NCI-H1694 (cell line): ENCODE measurements around the gene COX6B2.

ENCODE experiments used
- DNase-seq: peaks from one replicate; lab custom pipeline; 2025; lab: John Stamatoyannopoulos, UW

Gene COX6B2

DNA sequence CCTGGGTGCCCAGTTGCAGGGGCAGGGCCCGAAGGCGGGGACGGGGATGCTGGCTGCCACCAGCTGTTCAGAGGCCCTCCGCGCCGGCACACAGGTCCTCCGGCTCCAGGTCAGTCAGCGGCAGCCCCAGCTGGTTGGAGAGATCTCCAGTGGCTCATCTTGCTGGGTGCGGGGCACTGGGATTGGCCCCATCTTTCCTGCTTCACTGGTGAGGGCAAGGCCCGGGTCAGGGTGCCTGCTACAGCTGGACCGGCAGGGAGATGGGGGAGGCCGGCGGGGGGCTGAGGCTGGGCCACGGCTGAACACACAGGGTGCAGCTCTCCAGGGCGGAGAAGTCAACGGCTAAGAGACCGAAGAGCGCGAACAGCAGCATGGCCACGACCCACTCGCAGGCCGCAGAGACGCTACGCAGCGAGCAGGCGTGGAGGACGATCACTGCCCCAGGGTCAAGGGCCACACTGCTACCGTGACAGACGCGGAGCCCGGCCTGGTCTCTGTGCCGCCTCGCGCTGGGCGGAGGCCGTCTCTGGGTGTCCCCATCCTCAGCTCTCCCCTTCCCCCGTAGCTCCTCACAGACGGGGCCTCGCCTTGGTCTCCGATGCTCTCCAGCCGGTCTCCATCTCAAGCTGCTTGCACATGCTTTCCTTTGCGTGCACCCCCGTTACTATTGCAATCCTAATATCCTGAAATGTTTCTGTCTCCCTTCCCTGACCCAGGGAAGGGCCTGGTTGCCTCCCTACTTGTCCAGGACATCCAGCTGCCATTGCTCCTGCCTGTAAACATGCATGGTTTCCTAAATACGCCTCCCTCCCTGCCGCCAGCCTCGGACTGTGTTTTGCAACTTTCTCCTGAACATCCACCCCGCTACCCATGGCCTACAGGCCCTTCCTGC lies 41.7 kb downstream of the COX6B2 start:
- no peak for DNase-seq

DNA sequence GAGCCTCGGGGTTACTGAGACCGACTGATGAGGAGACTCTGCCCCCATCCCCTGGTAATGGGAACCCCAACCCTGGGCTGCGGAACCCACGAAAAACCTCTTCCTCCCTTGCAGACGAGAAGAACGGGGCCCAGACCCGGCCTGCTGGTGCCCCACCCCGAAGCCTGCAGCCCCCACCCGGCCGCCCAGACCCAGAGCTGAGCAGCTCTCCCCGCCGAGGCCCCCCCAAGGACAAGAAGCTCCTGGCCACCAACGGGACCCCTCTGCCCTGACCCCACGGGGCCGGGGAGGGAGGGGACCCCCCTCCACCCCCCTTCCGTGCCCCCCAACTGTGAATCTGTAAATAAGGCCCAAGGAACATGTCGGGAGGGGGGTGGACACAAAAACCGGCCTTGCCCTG lies 42.7 kb downstream of the COX6B2 start:
- no peak for DNase-seq

DNA sequence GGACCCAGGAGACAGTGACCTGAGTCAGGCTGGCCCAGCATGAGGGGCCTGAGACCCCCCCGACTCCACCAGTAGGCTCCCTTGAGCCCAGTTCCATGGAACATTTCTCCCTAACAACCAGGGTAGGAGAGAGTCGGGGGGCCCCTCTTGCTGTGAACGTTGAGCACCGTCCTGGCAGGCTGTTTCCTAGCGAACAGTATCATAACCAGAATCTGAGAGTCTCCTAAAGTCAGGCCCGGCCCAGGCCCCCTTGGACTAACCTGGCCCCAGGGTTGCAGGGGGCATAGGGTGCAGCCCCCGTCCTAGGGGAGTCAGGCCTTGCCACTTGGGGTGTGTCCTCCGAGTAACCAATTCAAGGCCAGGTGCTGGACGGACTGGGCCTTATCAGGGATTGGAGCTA lies 43.1 kb downstream of the COX6B2 start:
- no peak for DNase-seq

DNA sequence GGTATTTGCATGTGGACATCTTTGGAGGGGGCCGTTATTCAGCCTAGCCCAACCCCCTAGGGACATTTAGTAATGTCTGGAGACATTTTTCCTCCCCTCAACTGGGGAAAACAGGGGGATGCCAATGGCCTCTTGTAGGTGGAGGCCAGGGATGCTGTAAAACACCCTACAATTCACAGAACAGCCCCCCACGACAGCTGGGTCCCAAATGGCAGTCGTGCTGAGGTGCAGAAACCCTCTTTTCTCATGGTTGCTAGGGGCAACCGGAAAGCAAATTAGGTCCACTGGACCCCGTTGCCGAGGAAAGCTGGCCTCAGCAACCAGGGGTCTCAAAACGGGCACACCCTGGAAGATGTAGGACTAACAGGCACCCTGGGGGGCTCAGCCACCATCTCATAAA lies 44.0 kb downstream of the COX6B2 start:
- DNase-seq: no peak

DNA sequence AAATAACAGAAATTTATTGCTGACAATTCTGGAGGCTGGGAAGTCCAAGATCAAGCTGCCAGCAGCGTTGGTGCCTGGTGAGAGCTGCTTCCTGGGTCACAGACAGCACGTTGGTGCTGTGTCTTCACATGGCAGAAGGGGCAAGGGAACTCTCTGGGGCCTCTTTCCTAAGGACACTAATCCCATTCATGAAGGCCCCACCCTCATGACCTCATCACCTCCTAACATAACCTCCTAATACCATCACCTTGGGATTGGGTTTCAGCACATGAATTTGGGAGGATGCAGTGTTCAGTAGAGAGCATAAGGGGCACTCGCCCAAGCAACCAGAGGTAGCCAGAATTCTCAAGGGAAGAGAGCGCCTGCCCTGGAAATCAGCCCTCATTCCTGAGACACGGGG lies 45.1 kb downstream of the COX6B2 start:
- DNase-seq: no peak

DNA sequence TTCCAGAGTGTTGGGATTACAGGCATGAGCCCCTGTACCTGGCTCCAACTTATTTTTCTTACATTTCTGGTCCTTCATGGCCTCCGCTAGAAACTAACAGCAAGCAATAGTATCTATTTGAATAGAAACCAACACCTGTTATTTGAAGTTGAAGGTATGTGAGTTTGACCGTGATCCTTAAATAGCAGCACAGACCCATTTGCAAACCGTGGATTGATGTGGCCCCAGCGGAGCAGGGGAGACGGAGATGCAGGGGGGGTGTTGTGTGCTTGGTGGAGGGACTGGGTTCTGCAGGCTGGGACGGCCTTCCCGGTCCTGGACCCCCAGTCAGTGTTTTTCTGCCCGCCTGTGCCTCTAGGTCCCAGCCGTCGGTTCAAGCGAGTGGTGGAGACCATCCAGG lies 46.2 kb downstream of the COX6B2 start:
- no peak for DNase-seq

DNA sequence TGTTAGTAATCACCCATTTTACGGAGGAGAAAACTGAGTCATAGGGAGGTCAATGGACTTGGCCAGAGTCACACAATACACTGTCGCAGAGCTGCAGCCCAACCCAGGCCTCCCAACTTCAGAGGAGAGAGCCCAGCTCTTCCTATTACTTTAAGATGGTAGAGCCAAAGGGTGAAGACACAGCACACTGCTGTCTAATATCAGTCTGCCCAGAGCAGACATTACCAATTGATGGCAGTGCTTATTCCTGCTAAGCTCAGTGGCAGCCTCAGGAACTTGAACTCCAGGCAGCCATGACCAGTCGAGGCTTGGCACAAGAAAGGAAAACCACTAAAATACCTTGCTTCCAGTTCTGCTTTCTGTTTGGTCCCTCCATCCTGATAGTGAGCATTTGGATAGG lies 47.8 kb downstream of the COX6B2 start:
- DNase-seq: no peak

DNA sequence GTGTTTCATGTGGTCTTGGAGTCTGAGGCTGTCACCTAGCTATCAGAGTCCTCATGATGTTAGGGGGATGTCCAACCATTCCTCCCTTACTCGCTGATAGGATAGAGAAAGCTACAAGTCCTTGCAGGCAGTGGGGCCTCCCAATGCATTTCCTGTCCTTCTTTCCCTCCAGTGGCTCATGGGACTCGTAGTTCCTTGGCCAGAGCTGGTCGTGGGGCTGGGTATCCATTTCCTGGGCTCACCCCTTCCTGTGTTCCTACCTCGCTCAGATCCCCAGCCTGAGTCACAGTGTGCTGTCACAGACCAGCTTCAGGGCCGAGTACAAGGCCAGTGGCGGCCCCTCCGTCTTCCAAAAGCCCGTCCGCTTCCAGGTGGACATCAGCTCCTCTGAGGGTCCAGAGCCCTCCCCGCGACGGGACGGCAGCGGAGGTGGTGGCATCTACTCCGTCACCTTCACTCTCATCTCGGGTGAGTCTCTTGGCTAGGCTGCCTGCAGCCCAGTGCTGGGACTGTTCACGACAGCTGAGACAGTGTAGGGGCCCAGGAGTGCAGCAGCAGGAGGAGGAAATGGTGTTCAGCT lies 48.4 kb downstream of the COX6B2 start:
- DNase-seq: no peak

DNA sequence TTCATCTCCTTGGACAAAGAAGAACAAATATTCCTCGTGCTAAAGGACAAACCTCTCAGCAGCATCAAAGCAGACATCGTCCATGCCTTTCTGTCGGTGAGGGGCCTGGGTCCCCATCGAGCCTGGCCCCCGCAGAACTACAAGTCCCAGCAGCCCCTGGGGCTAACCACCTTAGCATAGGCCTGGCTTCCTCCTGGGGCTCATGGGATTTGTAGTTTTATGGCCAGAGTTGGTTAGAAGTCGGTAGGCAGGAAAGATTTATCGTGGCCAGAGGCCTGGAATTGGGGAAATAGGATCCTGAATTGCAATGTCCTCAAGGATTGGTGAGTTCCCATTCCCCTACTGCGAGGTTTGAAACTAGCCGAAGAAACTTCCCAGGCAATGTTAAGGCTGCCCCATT lies 49.0 kb downstream of the COX6B2 start:
- no peak for DNase-seq

DNA sequence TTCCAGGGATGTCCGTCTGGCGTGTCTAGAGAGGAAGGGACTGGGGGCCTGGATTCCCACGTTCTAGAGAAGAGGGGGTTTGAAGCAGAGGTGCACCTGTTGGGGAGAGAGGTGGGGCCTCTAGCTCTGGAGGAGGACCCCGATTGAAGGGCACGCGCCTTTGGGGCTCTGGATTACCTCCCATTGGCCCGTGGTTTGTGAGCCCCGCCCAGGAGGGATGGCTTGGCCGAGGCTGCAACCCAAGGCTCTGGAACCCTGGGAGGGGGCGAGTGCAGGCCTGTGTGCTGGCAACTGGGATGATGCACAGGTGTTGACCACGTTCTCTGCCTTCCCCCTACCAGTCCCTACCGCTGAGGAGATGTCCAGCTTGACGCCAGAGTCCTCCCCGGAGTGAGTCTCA lies 49.5 kb downstream of the COX6B2 start:
- DNase-seq: no peak

DNA sequence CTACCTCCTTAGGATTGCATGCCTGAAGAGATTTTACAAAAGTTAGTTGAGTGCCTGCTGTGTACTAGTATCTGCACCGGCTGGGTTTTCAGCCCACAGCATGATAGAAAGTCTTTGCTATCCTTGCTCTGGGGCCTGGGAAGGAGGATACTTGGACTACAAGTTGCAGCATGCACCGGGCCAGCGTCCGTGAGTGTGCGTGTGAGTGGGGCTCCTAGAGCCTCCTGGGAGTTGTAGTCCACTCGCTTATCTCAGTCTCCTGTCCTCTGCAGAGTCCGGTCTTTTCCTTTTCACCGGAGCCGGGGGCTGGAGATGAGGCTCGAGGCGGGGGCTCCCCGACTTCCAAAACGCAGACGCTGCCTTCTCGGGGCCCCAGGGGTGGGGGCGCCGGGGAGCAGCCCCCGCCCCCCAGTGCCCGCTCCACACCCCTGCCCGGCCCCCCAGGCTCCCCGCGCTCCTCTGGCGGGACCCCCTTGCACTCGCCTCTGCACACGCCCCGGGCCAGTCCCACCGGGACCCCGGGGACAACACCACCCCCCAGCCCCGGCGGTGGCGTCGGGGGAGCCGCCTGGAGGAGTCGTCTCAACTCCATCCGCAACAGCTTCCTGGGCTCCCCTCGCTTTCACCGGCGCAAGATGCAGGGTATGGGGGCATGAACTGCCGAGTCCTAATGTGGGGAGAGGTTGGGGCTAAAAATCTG lies 50.1 kb downstream of the COX6B2 start:
- DNase-seq: no peak

DNA sequence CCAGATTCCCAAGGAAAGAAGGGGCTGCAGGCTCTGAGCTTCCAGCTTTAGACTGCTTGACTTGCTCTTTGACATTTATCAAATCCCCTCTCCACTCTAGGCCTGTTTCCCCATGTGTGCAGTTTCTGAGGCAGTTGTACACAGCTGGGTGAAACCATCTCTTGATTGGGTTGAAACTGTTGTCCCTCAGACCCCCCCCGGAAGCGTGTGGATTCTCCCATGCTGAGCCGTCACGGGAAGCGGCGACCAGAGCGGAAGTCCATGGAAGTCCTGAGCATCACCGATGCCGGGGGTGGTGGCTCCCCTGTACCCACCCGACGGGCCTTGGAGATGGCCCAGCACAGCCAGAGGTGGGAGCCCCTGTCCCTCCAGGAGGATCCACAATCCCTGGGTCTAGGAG lies 51.0 kb downstream of the COX6B2 start:
- DNase-seq: no peak

DNA sequence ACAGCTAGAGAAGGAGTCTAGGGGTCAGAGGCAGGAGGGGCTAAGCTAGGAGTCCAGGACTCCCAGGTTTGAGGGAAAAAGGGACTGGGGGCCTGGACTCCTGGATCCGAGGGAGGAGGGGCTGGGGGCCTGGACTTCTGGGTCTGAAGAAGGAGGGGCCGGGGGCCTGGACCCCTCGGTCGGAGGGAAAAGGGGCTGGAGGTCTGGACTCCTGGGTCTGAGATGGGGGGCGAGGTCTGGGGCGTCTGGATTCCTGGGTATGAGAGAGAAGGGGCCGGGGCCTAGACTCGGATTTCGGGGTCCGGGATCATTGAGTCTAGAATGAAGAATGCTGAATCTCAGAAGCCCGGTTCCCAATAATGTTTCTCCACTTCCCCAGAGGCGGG lies 52.2 kb downstream of the COX6B2 start:
- no peak for DNase-seq

DNA sequence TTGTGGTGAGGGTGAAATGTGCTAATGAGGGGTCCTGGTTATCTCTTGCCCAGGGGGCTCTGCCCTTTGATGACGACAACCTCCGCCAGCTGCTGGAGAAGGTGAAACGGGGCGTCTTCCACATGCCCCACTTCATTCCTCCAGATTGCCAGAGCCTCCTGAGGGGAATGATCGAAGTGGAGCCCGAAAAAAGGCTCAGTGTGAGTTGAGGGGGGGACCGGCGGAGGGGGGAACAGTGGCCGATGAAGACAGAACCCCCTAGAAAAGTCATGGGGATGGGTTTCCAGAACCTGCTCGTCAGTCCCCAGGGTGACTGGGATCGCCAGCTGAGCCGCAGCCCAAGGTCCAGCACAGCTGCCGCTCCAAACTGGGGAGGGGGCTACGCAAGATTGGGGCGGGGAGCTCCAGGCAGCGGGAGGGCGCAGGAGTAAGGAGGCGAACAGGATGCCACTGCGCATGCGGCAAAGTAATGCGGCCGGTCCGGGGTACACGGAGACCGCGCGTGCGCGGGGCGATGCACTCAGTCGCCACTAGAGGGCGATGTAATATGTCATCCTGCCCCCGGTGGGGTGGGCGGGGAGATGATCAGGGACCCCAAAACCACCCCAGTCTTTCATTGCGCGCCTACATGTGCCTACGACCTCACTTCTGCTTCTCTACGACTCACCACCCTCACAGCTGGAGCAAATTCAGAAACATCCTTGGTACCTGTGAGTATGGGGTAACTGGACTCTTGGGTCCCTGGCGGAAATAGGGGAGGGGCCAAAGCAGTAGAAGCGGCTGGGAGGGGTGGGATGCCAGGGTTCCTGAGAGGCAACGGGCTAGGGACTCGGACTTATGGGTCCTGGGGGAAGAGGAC lies 52.8 kb downstream of the COX6B2 start:
- DNase-seq: peak; percentile 89

DNA sequence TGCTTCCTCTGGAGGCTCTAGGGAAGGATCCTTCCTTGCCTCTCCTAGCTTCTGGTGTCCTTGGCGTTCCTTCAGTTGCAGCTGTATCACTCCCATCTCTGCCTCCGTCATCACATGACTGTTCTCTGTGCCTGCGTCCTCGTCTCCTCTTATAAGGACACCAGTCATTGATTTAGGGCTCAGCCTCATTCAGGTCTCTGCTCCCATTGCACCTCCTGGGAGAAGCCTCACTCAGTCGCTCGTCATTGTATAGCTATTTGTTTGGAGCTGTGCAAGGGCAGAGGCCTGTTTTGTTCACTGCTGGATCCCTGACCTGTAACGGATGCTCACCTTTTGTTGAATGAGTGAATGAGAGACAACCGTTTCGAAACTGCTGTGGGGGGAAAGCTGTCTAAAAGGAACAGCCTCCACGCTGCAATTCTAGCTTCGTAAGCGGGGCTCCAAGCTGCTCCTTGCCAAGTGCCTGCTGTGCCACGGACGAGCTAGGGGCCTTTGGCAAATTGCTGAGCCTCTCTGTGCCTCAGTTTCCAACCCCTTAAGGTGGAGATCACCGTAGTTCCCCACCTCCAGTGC lies 53.5 kb downstream of the COX6B2 start:
- no peak for DNase-seq

DNA sequence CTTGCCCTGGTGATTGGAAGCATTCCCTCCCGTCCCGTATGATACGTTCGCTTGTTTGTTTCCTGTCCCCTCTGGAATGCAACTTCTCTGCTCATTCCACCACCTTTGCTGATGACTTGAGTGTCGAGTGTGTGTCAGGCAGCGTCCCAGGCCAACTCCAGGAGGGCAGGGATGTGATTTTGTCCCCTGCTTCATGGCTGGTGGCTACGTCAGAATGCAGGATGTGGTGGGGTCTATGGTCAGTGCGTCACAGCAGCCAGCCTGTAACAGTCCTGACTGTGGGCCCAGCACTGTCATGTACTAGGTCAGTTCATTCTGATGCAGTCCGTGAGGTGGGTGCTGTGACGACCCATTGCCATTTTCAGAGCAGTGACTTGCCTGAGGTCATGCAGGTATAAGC lies 54.5 kb downstream of the COX6B2 start:
- no peak for DNase-seq
